Stimulated activated CD8-positive, alpha-beta memory T cell treated with anti-CD3 and anti-CD28 coated beads, Interleukin-15, amount 100 ng/mL, for 24 hours (primary cell): ENCODE measurements around the gene KRTAP5-2.

Experiments used
- DNase-seq: peaks from one replicate; pipeline ENCODE4 v3.0.0-alpha.2; 2020; ENCODE audit warnings: low read depth

The KRTAP5-2 gene

DNA sequence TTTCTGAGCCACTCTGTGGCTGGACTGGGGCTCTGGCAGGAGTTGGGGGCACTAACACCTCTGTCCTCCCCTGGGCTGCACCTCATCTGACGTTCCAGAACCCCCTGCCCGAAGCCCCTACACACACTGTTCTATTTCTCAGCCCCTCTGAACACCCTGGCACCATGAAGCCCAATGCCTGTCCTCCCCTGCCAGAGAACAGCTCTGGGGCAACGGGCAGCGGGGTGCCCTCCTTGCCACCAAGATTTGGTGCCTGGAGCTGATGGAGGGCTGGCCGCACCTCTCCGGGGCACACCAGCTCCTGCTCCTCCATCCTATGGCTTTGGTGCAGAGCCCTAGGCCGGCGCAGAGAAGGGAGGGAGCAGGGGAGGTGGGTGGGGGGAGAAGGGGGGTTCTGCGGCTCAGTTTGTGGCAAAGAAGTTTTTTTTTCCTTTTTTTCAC is 42.4 kb downstream of the KRTAP5-2 start:
- no peak for DNase-seq

DNA sequence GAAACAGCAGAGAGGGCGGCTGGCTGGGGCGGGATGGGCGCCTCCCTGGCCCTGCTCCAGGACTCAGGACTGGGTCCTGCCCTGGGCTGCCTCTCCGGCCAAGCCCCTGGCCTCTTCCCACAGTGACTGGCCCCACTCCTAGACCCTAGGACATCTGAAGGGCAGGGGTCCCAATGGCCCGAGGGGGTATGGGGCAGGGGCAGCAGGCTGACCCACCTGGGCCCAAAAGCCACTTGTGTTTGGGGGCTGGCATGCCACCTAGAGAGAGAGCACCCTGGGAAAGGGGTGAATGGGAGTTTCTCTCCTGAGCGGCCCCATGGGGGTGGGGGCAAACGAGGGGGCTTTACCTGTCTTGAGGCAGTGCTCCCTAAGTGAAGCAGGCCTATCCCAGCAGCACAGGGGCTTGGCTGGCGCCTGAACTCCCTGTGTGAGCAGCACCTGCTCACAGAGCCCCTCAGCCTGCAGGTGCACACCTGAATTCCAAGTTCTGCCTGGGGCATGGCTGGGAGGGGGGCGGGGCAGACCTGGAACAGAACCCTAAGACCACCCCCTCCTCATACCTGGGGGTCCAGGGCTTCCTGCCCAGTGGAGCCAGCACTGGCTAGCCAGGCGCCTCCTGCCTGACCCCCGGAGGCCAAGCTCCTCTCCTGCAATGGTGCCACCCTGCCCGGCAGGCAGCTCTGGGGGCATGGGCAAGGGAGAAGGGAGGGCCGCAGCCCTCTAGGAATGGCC is 42.9 kb downstream of the KRTAP5-2 start:
- DNase-seq = no peak

DNA sequence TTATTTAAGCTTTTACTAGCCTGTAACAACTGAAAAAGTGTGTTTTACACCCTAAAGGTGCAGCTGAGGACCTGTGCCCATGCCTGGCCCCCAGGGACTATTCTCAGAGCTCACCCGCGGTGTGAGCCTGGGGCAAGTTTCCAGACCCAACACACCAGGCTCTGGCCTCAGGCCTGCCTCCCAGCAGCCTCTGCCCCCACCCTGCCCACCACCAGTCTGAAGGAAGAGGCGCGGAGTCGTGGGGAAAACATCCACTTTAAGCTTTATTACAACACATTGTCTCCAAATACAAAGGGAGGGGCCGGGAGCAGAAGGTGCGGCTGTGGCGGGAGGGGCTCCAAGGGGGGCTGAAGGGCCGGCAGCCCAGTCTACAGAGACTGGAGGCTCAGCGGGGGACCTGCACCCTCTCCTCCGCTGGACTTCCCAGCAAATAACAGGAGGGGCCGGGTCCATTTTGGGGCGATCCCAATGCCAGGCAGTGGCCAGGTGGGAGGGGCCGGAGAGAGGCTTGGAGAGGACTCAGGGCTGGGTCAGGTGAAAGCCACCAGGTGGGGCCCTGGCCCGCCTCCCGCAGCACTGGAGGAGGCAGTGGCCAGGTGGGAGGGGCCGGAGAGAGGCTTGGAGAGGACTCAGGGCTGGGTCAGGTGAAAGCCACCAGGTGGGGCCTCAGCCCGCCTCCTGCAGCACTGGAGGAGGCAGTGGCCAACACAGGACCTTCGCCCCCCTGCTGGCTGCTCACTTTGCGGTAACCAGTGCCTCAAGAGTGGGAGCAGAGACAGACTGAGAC is 44.1 kb downstream of the KRTAP5-2 start:
- DNase-seq = no peak

DNA sequence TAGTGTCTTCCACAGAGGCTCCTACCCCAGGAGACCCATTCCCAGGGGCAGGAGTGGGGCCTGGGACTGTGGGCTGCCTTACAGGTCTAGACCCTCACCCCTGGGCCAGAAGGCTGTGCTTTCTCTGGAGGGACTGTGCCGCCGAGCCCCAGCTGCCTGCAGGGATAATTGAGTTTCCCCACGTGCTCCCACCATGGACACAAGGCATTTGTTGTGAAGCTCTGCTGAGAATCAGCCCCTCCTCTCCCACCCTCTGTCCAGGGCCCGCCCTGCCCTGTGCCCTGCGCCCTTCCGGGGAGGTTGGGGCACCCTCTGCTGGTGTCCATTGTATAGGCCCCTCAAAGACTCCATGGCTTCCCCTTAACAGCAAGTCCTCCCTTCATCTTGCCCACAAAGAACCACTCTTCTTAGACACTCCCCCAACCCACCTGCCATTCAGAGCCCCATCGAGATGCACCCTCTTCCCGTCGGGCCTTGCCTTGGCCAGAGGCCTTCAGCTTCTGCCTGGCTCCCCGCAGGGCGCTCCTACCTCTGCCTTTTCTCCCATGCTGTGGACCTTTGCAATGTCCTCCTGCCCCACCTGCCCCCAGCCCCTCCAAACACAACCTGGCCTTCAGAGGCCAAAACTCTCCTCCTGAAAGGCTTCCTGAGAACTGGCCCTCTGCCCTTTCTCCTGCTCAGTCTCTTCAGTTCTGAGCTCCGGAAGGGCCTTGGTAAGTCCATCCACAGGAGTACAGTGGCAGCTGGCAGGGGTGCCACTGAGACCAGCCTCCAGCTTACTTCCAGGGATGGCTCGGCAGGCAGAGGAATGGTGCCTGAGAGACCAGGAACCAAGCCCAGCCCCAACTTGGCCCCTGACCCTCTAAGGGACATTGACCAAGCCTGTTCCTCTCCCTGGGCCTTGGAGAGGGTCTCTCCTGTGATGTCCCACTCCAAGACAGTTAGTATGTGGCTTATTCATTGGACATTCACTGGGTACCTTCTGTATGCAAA is 48.5 kb downstream of the KRTAP5-2 start:
- DNase-seq = no peak

DNA sequence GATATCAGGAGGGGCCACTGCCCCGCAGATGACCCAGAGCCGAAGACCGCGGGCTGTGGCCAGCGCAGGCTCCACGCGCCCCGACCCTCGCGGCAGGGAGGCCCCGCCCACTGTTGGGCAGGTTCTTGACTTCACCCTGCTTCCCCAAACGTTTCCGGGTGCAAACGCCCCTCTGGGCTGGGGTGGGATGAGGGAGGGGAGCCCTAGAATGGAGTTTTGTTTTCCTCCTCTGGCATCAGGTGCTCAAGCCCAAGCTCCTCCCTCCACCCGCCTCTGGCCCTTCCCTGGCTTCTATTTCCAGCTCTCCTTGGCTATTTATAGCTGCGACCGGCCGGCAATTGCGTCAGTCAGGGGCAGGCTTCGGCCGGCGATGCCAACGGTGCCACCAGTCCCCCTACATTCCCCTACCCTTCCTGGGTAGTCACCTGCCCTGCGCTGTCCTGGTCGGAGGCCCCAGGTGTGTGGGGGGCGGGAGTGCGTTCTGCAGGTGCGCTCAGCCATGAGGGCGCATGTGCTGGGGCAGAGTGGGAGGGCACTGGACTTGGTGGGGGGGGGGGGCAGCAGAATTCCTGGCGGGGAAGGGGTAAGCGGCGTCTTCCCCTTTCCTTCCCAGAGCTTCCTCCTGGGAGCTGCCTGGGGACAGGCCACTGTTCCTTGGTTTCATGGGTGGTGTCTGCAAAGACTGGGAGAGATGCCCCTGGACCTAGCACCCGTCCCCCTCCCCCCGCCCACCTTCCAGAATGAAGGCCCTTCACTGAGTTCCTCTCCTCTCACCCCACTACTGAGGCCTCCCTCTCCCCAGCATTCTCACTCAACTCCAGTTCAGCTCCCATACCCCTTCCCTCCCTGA is 49.6 kb downstream of the KRTAP5-2 start:
- DNase-seq = no peak

DNA sequence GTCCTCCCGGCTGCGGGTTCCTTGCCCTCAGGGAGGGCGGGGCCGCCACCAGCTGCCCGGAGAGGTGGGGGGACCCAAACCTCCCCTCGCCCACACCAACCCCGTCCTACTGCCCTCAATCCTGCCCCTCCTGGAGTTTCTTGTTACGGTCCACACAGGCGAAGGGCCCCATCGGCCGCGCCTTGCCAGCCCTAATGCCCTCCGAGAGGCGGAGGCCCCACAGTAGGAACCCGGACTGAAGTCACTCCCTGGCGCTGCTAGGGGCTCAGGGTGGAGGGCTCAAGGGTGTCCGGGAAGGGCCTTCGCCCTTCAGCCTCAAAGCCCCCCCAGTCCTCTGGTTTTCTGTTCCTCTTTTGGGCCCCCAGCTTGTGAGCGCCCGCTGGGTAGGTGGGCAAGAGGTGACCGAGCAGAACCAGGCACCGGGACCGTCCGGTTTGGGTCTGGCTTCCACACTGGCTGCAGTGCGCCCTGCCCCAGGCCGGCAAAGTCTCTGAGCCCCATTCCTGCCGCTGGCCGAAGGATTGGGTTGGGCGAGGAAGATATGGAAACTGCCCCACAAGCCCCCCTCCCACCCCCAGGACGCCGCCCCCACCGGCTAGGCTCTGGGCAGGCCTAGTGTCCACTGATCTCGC is 50.5 kb downstream of the KRTAP5-2 start:
- no peak for DNase-seq
